Measurements from ENCODE around the gene GJC3.
"Not testable (repeated sequence)": the region's sequence is repeated elsewhere in the genome, so short reads cannot be mapped to it uniquely, and the experiment has no call there.

The GJC3 gene, protein sequence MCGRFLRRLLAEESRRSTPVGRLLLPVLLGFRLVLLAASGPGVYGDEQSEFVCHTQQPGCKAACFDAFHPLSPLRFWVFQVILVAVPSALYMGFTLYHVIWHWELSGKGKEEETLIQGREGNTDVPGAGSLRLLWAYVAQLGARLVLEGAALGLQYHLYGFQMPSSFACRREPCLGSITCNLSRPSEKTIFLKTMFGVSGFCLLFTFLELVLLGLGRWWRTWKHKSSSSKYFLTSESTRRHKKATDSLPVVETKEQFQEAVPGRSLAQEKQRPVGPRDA

DNA sequence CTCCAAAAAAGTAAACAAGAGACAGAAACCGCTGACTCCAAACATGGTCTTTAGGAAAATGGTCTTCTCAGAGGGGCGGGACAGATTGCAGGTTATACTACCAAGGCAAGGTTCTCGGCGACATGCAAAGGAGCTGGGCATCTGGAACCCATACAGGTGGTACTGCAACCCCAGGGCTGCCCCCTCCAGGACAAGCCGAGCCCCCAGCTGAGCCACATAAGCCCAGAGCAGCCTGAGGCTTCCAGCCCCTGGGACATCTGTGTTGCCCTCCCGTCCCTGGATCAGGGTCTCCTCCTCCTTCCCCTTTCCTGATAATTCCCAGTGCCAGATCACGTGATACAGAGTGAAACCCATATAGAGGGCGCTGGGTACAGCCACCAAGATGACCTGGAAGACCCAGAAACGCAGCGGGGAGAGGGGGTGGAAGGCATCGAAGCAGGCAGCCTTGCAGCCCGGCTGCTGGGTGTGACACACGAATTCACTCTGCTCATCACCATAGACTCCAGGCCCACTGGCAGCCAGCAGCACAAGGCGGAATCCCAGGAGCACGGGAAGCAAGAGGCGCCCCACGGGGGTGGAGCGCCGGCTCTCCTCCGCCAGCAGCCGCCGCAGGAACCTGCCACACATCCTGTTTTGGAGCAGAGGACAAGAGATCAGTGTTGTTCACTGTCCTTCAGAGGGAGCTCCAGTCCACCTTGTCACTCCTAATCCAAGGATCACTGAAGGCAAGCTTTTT is at the start of gene GJC3:
GJC3 (minus strand) TSS at position 627 of the 736 bp plus-strand sequence; CDS start at position 627, 0 bp downstream.
- peak within 1 kb of the TSS; percentile 30 for H3K4me3 ChIP-seq (ENCODE audit: low read length)
- DNase-seq (ENCODE audit: low read depth) = no peak
- TF ChIP-seq, protein P1, sequence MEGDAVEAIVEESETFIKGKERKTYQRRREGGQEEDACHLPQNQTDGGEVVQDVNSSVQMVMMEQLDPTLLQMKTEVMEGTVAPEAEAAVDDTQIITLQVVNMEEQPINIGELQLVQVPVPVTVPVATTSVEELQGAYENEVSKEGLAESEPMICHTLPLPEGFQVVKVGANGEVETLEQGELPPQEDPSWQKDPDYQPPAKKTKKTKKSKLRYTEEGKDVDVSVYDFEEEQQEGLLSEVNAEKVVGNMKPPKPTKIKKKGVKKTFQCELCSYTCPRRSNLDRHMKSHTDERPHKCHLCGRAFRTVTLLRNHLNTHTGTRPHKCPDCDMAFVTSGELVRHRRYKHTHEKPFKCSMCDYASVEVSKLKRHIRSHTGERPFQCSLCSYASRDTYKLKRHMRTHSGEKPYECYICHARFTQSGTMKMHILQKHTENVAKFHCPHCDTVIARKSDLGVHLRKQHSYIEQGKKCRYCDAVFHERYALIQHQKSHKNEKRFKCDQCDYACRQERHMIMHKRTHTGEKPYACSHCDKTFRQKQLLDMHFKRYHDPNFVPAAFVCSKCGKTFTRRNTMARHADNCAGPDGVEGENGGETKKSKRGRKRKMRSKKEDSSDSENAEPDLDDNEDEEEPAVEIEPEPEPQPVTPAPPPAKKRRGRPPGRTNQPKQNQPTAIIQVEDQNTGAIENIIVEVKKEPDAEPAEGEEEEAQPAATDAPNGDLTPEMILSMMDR (conservative IDR thresholded peaks at IDR 0.05; ENCODE audit: low read depth, low read length) = peak; percentile 34

DNA sequence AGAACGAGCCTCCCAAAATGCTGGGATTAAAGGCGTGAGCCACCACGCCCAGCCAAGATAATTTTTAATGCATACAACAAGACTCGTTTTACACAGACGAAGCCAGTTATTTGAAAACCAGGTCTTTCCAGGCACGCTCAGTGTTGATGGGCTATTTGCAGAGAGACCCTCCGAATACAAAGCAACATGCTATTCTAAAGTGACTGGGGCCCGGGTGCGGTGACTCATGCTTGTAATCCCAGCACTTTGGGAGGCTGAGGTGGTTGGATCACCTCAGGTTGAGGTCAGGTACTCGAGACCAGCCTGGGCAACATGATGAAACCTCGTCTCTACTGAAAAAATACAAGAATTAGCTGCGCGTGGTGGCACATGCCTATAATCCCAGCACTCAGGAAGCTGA is 47.2 kb upstream of the GJC3 start:
- TF ChIP-seq, protein P1 (conservative IDR thresholded peaks at IDR 0.05; ENCODE audit: low read depth, low read length) = no peak
- DNase-seq (ENCODE audit: low read depth) = no peak
- H3K4me3 ChIP-seq (ENCODE audit: low read length) = no peak overlapping the region

DNA sequence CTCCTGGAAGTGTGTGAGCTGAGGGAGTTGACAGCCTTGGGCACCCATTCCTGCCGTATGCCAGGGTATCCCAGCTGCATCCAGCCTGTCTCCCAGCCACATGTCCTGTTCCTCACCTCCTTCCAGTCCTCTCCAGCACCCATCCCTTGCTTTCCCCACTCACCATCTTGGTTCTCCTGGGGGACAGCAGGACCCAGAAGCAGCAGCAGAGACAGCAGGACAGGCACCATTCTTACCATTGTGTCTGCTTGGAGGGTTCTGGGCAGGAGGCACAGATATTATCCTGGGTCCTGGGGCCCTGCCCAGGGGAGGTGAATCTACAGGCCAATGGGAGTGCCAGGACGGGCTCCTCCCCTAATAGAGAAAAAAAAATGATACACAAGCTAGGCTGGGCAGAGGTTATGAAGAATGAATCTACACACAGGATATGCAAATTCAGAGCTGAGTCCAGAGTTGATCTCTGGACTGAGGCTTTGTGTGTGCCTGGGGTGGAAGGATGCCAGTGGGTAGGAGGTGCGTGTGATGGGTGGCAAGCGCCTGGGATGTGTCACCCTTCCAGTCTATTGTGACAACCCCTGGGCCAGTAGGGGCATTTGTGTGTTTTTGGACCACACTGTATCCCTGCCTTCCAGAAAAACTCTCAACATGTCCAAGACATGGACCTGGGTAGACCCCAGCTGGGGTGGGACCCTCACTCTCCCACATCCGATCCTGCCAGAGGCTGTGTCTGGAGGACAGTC is 46.5 kb upstream of the GJC3 start, which contains the start of gene AZGP1:
AZGP1 (minus strand) TSS at position 250 of the 740 bp plus-strand sequence; CDS start at position 239, 11 bp downstream.
- TF ChIP-seq, protein P1 (conservative IDR thresholded peaks at IDR 0.05; ENCODE audit: low read depth, low read length) = no peak
- no peak within 1 kb of the TSS for H3K4me3 ChIP-seq (ENCODE audit: low read length)
- DNase-seq (ENCODE audit: low read depth) = no peak

DNA sequence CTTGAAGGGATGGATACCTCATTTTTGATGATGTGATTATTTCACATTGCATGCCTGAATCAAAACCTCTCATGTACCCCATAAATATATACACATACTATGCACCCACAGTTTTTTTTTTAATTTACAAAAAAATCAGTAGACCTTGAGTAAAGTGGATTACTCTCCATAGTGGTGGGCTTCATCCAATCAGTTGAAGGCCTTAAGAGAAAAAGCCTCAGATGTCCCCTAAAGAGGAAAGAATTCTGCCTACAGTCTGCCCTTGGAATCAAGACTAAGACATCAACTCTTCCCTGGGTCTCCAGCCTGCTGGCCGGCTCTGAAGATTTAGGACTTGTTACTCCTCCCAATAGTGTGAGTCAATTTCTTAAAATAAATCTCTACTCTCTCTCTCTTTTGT is 45.3 kb upstream of the GJC3 start:
- no peak for DNase-seq (ENCODE audit: low read depth)
- TF ChIP-seq, protein P1 (conservative IDR thresholded peaks at IDR 0.05; ENCODE audit: low read depth, low read length) = no peak
- no peak overlapping the region for H3K4me3 ChIP-seq (ENCODE audit: low read length)

DNA sequence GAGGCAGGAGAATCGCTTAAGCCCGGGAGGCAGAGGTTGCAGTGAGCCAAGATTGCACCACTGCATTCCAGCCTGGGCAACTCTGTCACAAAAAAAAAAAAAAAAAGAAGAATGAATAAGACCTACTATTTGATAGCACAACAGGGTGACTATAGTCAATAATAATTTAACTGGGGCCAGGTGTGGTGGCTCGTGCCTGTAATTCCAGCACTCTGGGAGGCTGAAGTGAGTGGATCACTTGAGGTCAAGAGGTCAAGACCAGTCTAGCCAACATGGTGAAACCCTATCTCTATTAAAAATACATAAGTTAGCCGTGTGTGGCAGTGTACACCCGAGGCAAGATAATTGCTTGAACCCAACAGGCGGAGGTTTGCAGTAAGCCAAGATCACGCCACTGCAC is 44.4 kb upstream of the GJC3 start:
- not testable (repeated sequence) for H3K4me3 ChIP-seq (ENCODE audit: low read length); DNase-seq (ENCODE audit: low read depth)

DNA sequence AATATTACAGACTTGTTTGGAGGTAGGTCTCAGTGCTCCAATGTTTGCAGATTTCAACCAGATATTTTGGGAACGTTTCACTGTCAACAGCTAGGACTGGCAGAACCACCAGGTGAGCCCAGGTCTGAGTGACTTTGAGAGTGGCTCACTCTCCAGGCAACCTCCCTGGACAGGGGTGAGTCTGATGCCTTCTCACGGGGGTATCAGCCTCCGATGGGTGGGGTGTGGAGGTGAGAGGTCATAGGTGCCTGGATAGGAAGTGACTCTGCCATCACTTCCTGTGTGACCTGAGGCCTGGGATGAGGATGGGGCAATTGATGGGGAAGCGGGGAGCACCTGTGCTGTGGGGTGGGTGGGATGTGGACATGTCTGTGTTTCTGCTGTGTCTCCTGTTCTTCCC is 41.8 kb upstream of the GJC3 start:
- TF ChIP-seq, protein P1 (conservative IDR thresholded peaks at IDR 0.05; ENCODE audit: low read depth, low read length) = no peak
- no peak overlapping the region for H3K4me3 ChIP-seq (ENCODE audit: low read length)
- no peak for DNase-seq (ENCODE audit: low read depth)

DNA sequence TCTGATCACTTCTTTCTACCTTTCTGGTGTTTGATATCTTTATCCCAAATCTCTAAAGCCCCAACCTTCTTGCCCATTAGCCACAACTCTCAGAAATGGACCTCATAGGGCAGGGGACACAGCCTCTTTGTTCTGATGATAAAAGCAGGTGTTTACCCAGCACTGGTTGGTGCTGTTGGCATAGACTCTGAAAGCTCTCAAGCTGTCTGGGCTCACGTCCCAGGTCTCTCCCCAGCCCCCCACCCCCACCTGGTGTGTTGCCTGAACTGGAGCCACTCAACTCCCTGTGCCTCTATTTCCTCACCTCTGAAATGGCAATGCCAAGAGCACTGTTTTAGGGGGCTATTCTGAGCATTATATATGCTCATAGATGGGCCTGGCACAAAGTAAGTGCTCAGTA is 40.4 kb upstream of the GJC3 start:
- H3K4me3 ChIP-seq (ENCODE audit: low read length); DNase-seq (ENCODE audit: low read depth): not testable (repeated sequence)
